Psoas muscle (tissue), 8 donors: ENCODE measurements around the gene RBM4. TPM values are rescaled to one million over a fixed set of nuclear protein-coding genes. Genes with fewer than 3 reads are reported as not detected.

ENCODE experiments used
- ATAC-seq, 4 donors: fragments of 200-7000 bp; cut with Tn5 transposase; one replicate each; pipeline ENCODE4 v1.9.1; 2020; ENCODE audit warnings: moderate library complexity in 3 of 4, mild to moderate bottlenecking in 2 of 4
- DNase-seq, 2 donors: peaks; one replicate each; pipeline ENCODE4 v3.0.0-alpha.2; 2020
- H3K27ac ChIP-seq: fragments of 200-600 bp; one replicate; pipeline ENCODE4 v1.8.0; 2022
- H3K27me3 ChIP-seq, 3 donors: fragments of 200-600 bp in 1 of 3; one replicate each; pipeline versions ENCODE4 v1.6.1 to v1.8.0; 2013 to 2022; ENCODE audit warnings: low read length in 2 of 3, mild to moderate bottlenecking in 2 of 3, moderate library complexity in 1 of 3; ENCODE audit not compliant: insufficient read depth in 3 of 3
- H3K36me3 ChIP-seq, 2 donors: fragments of 200-600 bp in 1 of 2; one replicate each; pipeline versions ENCODE4 v1.6.1 to v1.8.0; 2013 to 2022; ENCODE audit warnings: low read depth in 1 of 2, mild to moderate bottlenecking in 1 of 2, moderate library complexity in 1 of 2; ENCODE audit not compliant: insufficient read depth in 1 of 2
- H3K4me1 ChIP-seq: fragments of 200-600 bp; one replicate; pipeline ENCODE4 v1.8.0; 2022
- H3K4me3 ChIP-seq: fragments of 200-600 bp; one replicate; pipeline ENCODE4 v1.8.0; 2022; ENCODE audit warnings: mild to moderate bottlenecking
- H3K9me3 ChIP-seq: fragments of 200-600 bp; one replicate; pipeline ENCODE4 v1.8.0; 2022
- CTCF ChIP-seq: fragments of 200-600 bp; IDR thresholded peaks from one replicate; pipeline ENCODE4 v1.8.0; 2022; ENCODE audit warnings: antibody characterized with exemption
- WGBS, 3 donors: extraction: QIAGEN DNeasy Blood & Tissue Kit; methylation state at CpG; one replicate each; pipeline versions ENCODE4 v1.1.6 to v1.1.7; 2013; 5-methylcytosine and 5-hydroxymethylcytosine counted together
- intact Hi-C, 2 donors: fragments of 100-400 bp; cut with DNase I; formaldehyde crosslinking; loops; one replicate each; pipeline versions ENCODE4 v1.11.0 to v1.14.2; 2022
- polyA plus RNA-seq, 3 donors: library from polyadenylated mRNA; stranded (reverse); fragments of 200-250 nt; gene quantifications; one replicate each; pipeline ENCODE4 v1.2.3, GENCODE V29; 2013
- total RNA-seq, 4 donors: library from RNA; stranded (reverse); fragmentation: NEBNext Ultra II Directional in 2 of 4; extraction: Animal tissue kit (Norgen Biotek cat#: 25700) in 2 of 4; gene quantifications; one replicate each; pipeline versions ENCODE4 v1.2.1 to v1.2.4, GENCODE V29; 2021 to 2023
- donor health status: healthy with polysubstance abuse.
- donor health status: DM: no; HTN: no; CAD: no; lungs with moderate emphysema.
- donor health status: Bipolar disorder and iron deficiency.
- donor health status: healthy.
- donor health status: DM: yes; HTN: yes; CAD: no.
- donor health status: DM: no; HTN: no; CAD: no.
- donor health status: DM: no; HTN: no; CAD: no.
- donor health status: DM: yes; HTN: yes; CAD: no.

Gene RBM4
- total and polyA plus RNA-seq, 7 donors, result 54.5 to 80.8 (median 63.5) TPM

DNA sequence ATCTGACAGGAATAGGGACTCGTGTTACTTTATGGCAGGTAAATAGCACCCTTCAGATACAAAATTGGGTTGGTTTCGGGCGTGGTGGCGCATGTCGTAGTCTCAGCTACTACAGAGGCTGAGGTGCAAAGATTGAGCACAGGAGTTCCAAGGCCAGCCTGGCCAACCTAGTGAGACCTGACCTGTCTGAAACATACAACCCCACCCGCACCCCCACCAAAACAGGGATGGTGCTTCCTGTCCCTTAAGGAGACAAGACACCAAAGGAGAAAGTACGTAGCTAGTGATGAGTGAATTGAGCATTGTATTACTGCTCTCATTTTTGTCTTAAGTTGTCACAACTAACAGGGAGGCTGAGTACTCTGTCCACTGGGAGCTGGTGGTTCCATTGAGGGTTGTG is 14.1 kb downstream of the RBM4 start:
- no peak for TF ChIP-seq CTCF
- no peak overlapping the region for H3K4me3 ChIP-seq
- 90 to 92% (median 91%) methylated on average over 7 of the region's 7 CpGs for WGBS, 3 donors
- H3K27ac ChIP-seq, result no peak overlapping the region
- intact Hi-C loops, result no loop called here
- no peaks in the 10 kb centered on the region for H3K9me3 ChIP-seq
- H3K4me1 ChIP-seq, result no peaks in the 10 kb centered on the region
- no peaks in the 10 kb centered on the region for H3K27me3 ChIP-seq
- peaks cover 0 to 46% of the 10 kb centered on the region in 2 donors for H3K36me3 ChIP-seq
- ATAC-seq (peak in 1 of 4 donors; percentile 17), DNase-seq (no peak)

DNA sequence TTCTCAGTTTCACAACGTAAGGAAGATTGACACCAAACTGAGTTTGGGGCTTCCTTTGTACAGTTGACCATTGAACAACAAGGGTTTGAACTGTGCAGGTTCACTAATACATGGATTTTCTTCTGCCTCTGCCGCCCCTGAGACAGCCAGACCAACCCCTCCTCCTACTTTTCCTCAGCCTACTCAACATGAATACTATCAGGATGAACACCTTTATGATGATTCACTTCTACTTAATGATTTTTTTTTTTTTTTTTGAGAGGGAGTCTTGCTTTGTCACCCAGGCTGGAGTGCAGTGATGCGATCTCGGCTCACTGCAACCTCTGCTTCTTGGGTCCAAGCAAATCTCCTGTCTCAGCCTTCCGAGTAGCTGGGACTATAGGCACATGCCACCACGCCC is 14.6 kb downstream of the RBM4 start:
- no peaks in the 10 kb centered on the region for H3K4me1 ChIP-seq
- TF ChIP-seq CTCF, result no peak
- ATAC-seq (no peak), DNase-seq (no peak)
- no peak overlapping the region for H3K4me3 ChIP-seq
- WGBS, 3 donors, result 90 to 95% (median 92%) methylated on average over 6 of the region's 6 CpGs
- intact Hi-C loops, result no loop called here
- no peaks in the 10 kb centered on the region for H3K9me3 ChIP-seq
- no peaks in the 10 kb centered on the region for H3K27me3 ChIP-seq
- H3K36me3 ChIP-seq, result peaks cover 0 to 46% of the 10 kb centered on the region in 2 donors
- no peak overlapping the region for H3K27ac ChIP-seq

GRCh38 chr11:66659763-66660162 is 21.3 kb downstream of the RBM4 start:
- intact Hi-C loops, result no loop called here
- Histone ChIP-seq H3K36me3 (peaks cover 0 to 58% of the 10 kb centered on the region in 2 donors), H3K4me1 (no peaks in the 10 kb centered on the region), H3K4me3 (no peak overlapping the region), H3K27me3 (no peaks in the 10 kb centered on the region), H3K27ac (no peak overlapping the region), H3K9me3 (no peaks in the 10 kb centered on the region)
- DNase-seq (no peak), ATAC-seq (no peak)
- WGBS, 3 donors, result 58 to 71% (median 62%) methylated on average over 2 of the region's 2 CpGs
- no peak for TF ChIP-seq CTCF

- WGBS, 3 donors, result 79 to 100% (median 100%) methylated on average over 1 of the region's 1 CpG
- Histone ChIP-seq H3K9me3 (no peaks in the 10 kb centered on the region), H3K4me1 (no peaks in the 10 kb centered on the region), H3K36me3 (peaks cover 8 to 87% of the 10 kb centered on the region in 2 donors), H3K27me3 (no peaks in the 10 kb centered on the region), H3K4me3 (no peak overlapping the region), H3K27ac (no peak overlapping the region)
- TF ChIP-seq CTCF, result no peak
- DNase-seq, result no peak
- ATAC-seq, result no peak
- intact Hi-C loops, result no loop called here
Observed at GRCh38 chr11:66663741-66664296, 25.3 kb downstream of the RBM4 start.

GRCh38 chr11:66665369-66665768 is 26.9 kb downstream of the RBM4 start:
- H3K4me1 ChIP-seq, result no peaks in the 10 kb centered on the region
- DNase-seq, result no peak
- 91 to 94% (median 93%) methylated on average over 11 of the region's 11 CpGs for WGBS, 3 donors
- no peak for ATAC-seq
- H3K27me3 ChIP-seq, result no peaks in the 10 kb centered on the region
- intact Hi-C loops, result no loop called here
- H3K9me3 ChIP-seq, result no peaks in the 10 kb centered on the region
- no peak for TF ChIP-seq CTCF
- H3K4me3 ChIP-seq, result no peak overlapping the region
- no peak overlapping the region for H3K27ac ChIP-seq
- peaks cover 8 to 84% of the 10 kb centered on the region in 2 donors for H3K36me3 ChIP-seq
